PC-3 (cell line): ENCODE measurements around the gene SMYD3. TPM values are rescaled to one million over a fixed set of nuclear protein-coding genes. Genes with fewer than 3 reads are reported as not detected.

Source experiments
- ATAC-seq: fragments of 200-7000 bp; cut with Tn5 transposase; 2 replicates; pipeline ENCODE4 v1.9.1; 2020; ENCODE audit warnings: mild to moderate bottlenecking, moderate library complexity
- BruUV-seq: library from RNA; stranded (reverse); fragments of 400-500 nt; replicated peaks from 2 replicates; lab custom pipeline; 2021; lab: Mats Ljungman, UMichigan
- CTCF ChIA-PET: fragments of 300-600 bp; sonication (Branson Sonifier 250); formaldehyde crosslinking; loops from one replicate; lab custom pipeline; 2022; ENCODE audit warnings: antibody characterized with exemption; lab: Charles Lee
- POLR2A ChIA-PET: fragments of 300-600 bp; sonication (Branson Sonifier 250); formaldehyde crosslinking; loops from one replicate; lab custom pipeline; 2022; ENCODE audit warnings: antibody characterized with exemption; ENCODE audit not compliant: unreplicated experiment; lab: Charles Lee
- DNase-seq: peaks from one replicate; pipeline ENCODE4 v3.0.0-alpha.2; 2015
- H2AFZ ChIP-seq: fragments of 300-600 bp; sonication (generic); 2 replicates; pipeline ENCODE4 v1.6.0; 2016; ENCODE audit warnings: antibody characterized with exemption, low read length
- H3F3A ChIP-seq: fragments of 300-600 bp; sonication (generic); one replicate; pipeline ENCODE4 v1.6.0; 2017; ENCODE audit warnings: antibody characterized with exemption, low read length, control low read depth, mild to moderate bottlenecking; ENCODE audit not compliant: unreplicated experiment
- H3K27ac ChIP-seq: fragments of 300-600 bp; sonication (generic); 2 replicates; pipeline ENCODE4 v1.5.1; 2016; ENCODE audit warnings: mild to moderate bottlenecking, low read length
- H3K27me3 ChIP-seq: fragments of 300-600 bp; sonication (generic); 2 replicates; pipeline ENCODE4 v1.6.1; 2016; ENCODE audit warnings: low read length, mixed read lengths
- H3K36me3 ChIP-seq: fragments of 300-600 bp; sonication (generic); 2 replicates; pipeline ENCODE4 v1.6.1; 2016; ENCODE audit warnings: low read depth, mixed run types, low read length, mixed read lengths
- H3K4me1 ChIP-seq: fragments of 300-600 bp; sonication (generic); 2 replicates; pipeline ENCODE4 v1.5.1; 2016; ENCODE audit warnings: low read length; ENCODE audit not compliant: insufficient read depth
- H3K4me2 ChIP-seq: fragments of 300-600 bp; sonication (generic); 2 replicates; pipeline ENCODE4 v1.6.0; 2016; ENCODE audit warnings: low read length
- H3K4me3 ChIP-seq: fragments of 300-600 bp; sonication (generic); 2 replicates; pipeline ENCODE4 v1.5.1; 2016; ENCODE audit warnings: mild to moderate bottlenecking, low read length, mixed read lengths
- H3K79me2 ChIP-seq: fragments of 300-600 bp; sonication (generic); 2 replicates; pipeline ENCODE4 v1.6.1; 2017; ENCODE audit warnings: low read length, mixed read lengths
- H3K9ac ChIP-seq: fragments of 300-600 bp; sonication (generic); 2 replicates; pipeline ENCODE4 v1.6.0; 2016; ENCODE audit warnings: mild to moderate bottlenecking, low read length
- H3K9me2 ChIP-seq: fragments of 300-600 bp; sonication (generic); replicated peaks from 2 replicates; pipeline ENCODE4 v1.6.1; 2016; ENCODE audit warnings: mixed run types, low read length, mixed read lengths
- H3K9me3 ChIP-seq: fragments of 300-600 bp; sonication (generic); 2 replicates; pipeline ENCODE4 v1.6.1; 2016; ENCODE audit warnings: low read length, mixed read lengths
- H4K20me1 ChIP-seq: fragments of 300-600 bp; sonication (generic); 2 replicates; pipeline ENCODE4 v1.6.1; 2016; ENCODE audit warnings: low read length, mixed read lengths
- CTCF ChIP-seq: fragments of 300-600 bp; sonication (generic); conservative IDR thresholded peaks from 2 replicates; pipeline ENCODE4 v1.5.1; 2017; ENCODE audit warnings: antibody characterized with exemption, low read depth, mild to moderate bottlenecking, low read length
- EZH2 ChIP-seq: fragments of 300-600 bp; sonication (generic); IDR thresholded peaks from one replicate; pipeline ENCODE4 v1.6.1; 2017; ENCODE audit warnings: antibody characterized with exemption, mild to moderate bottlenecking, low read length; ENCODE audit not compliant: unreplicated experiment
- EZH2phosphoT487 ChIP-seq: fragments of 300-600 bp; sonication (generic); IDR thresholded peaks from 2 replicates; pipeline ENCODE4 v1.6.1; 2018; ENCODE audit warnings: mild to moderate bottlenecking, antibody characterized with exemption, low read length, borderline replicate concordance
- intact Hi-C: fragments of 100-400 bp; cut with micrococcal nuclease; formaldehyde crosslinking; loops from 2 replicates; pipeline ENCODE4 v1.9.0; 2023
- total RNA-seq: library from RNA; depleted of rRNA; stranded (reverse); fragments of >200 nt; gene quantifications from 2 replicates; pipeline ENCODE4 v1.2.3, GENCODE V29; 2014

Gene SMYD3
- total RNA-seq, 1 experiment from 2014 or later = 33.0 TPM

GRCh38 chr1:245809361-245809760 lies 697.7 kb downstream of the SMYD3 start:
- Histone ChIP-seq H3K4me1 (peaks cover 10% of the 10 kb centered on the region), H3F3A (no peaks in the 10 kb centered on the region), H3K27ac (no peak overlapping the region), H3K4me3 (no peak overlapping the region), H3K27me3 (no peaks in the 10 kb centered on the region), H3K9ac (no peak overlapping the region), H2AFZ (no peak overlapping the region), H3K79me2 (no peaks in the 10 kb centered on the region), H3K4me2 (no peak overlapping the region), H3K9me2 (no peaks in the 10 kb centered on the region), H4K20me1 (no peaks in the 10 kb centered on the region), H3K36me3 (no peaks in the 10 kb centered on the region), H3K9me3 (no peaks in the 10 kb centered on the region)
- no peak for TF ChIP-seq CTCF
- TF ChIP-seq EZH2phosphoT487 = no peak
- TF ChIP-seq EZH2 = no peak
- CTCF ChIA-PET = interaction anchor here (0.6 kb wide), 1 partner anchor 655 kb away, joined by 3 read pairs; no protein-coding TSS in a partner anchor
- POLR2A ChIA-PET = no interaction called here
- intact Hi-C loops = no loop called here
- DNase-seq (no peak), ATAC-seq (no peak)
- BruUV-seq = no TSS peak

GRCh38 chr1:245807954-245808719 lies 698.9 kb downstream of the SMYD3 start:
- H3K9me2 ChIP-seq = no peaks in the 10 kb centered on the region
- no peaks in the 10 kb centered on the region for H4K20me1 ChIP-seq
- ChIA-PET POLR2A (no interaction called here), CTCF (no interaction called here)
- no peak overlapping the region for H3K4me2 ChIP-seq
- DNase-seq = no peak
- H3K9ac ChIP-seq = no peak overlapping the region
- peaks cover 10% of the 10 kb centered on the region for H3K4me1 ChIP-seq
- H3F3A ChIP-seq = no peaks in the 10 kb centered on the region
- no peak overlapping the region for H2AFZ ChIP-seq
- intact Hi-C loops = no loop called here
- H3K4me3 ChIP-seq = no peak overlapping the region
- H3K36me3 ChIP-seq = no peaks in the 10 kb centered on the region
- H3K79me2 ChIP-seq = no peaks in the 10 kb centered on the region
- no peaks in the 10 kb centered on the region for H3K9me3 ChIP-seq
- H3K27me3 ChIP-seq = no peaks in the 10 kb centered on the region
- ATAC-seq = no peak
- BruUV-seq = no TSS peak
- TF ChIP-seq CTCF = no peak
- TF ChIP-seq EZH2 = no peak
- no peak for TF ChIP-seq EZH2phosphoT487
- H3K27ac ChIP-seq = no peak overlapping the region

GRCh38 chr1:245807306-245807705 lies 699.8 kb downstream of the SMYD3 start:
- ChIA-PET POLR2A (no interaction called here), CTCF (no interaction called here)
- Histone ChIP-seq H3K36me3 (no peaks in the 10 kb centered on the region), H3K9me2 (no peaks in the 10 kb centered on the region), H3K4me3 (no peak overlapping the region), H3K4me1 (peaks cover 10% of the 10 kb centered on the region), H3K4me2 (no peak overlapping the region), H3K9ac (no peak overlapping the region), H4K20me1 (no peaks in the 10 kb centered on the region), H3K27me3 (no peaks in the 10 kb centered on the region), H3K79me2 (no peaks in the 10 kb centered on the region), H2AFZ (no peak overlapping the region), H3F3A (no peaks in the 10 kb centered on the region), H3K27ac (no peak overlapping the region), H3K9me3 (no peaks in the 10 kb centered on the region)
- no TSS peak for BruUV-seq
- no peak for TF ChIP-seq EZH2phosphoT487
- no peak for TF ChIP-seq CTCF
- no peak for TF ChIP-seq EZH2
- ATAC-seq (no peak), DNase-seq (no peak)
- intact Hi-C loops = no loop called here
